NCI-H2196 treated with DMSO at 0.1 percent for 48 hours (cell line): Measurements from ENCODE around the gene CLDN22.
A peak's percentile ranks its signal among the peaks of the same experiment; 100 is the strongest.

Experiments used
- DNase-seq: peaks from one replicate; lab custom pipeline; 2025; ENCODE audit not compliant: unreplicated experiment; lab: John Stamatoyannopoulos, UW

Gene CLDN22

DNA sequence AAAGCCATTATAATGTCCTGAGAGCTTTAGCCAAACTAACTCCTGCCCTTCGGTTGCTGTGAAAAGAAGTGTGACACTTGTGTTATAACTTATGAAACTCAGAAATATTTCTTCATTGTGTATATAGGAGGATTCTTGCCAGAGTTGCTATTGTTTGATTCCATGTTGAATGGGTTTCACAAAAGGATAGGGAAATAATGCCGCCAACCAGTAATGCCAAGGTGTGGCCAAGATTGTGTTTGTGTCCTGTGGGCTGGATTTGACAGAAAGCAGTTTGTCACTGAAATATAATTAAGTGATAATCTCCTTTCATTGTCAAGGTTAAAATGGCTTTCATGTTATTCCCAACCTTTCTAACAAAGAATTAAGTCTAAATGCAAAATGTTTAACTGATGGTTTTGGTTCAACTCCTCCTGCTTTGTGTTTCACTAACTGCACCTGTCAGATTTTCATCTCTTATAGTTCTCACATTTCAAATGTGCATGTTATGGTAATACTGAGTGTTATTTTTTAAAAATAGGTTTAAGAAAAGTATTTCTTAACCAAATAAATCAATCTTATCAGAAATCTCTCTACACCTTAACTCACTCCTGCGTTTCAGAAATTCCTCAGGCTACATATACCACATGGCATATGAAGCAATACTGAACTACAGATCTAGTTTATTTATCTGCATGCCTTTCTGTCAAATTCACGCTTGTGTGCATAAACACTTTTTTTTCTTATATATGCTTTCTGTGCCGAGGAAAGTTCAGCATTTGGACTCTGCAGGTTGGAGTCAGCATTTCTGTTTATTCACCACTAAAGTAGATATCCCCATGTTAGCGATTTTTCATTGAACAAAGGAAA lies at the start of gene CLDN22:
TSS of gene CLDN22 (minus strand) at position 66 of the 849 bp plus-strand sequence. CDS start at position 8, 58 bp downstream.
- no peak for DNase-seq

DNA sequence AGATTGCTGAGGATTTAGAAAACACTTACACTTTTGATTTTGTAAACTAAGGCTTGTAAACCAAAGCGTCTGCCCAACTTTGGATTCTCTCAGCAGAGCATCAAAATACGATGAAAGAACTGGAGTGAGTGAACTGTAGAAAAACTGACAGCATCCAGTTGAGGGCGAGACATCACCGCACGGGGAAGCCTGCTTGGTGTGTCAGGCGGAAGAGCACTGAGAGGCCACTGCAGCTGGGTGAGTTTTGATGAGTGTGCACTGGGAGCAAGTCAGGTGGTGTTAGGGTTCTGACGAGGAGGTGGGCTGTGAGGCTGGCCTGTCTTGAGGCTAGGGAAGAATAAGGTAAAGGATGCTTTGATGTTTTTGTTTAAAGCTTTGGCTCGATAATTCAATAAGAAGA lies 49.0 kb upstream of the CLDN22 start:
- DNase-seq, result no peak

DNA sequence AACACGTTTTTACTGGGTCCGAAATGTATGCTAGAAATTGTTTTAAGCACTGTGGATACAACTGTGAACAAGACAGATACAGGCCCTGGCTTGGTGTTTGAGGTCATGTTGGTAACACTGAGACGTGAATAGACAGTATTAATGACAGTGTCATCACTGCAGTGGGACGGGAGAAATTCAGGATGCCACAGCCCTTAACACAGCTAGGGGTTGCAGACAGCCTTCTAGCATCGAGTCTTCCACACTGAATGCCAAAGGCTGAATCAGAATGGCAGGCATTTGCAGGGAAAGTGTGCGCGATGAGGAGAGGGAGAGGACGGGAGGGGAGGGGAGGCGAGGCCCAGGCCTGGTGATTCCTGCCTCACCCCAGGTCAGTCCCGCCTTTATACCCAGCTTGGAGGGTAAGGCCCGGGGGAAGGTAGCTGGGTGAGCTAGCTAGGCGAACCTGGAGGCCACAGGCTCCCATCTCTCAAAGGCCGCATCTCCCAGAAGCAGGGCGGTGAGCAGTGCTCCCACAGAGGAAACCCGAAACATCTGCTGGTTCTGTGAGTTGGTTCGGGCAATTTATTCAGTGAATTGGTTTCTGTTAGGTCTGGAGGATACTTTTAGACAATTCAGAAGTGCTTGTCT lies 46.2 kb upstream of the CLDN22 start:
- DNase-seq, result no peak

DNA sequence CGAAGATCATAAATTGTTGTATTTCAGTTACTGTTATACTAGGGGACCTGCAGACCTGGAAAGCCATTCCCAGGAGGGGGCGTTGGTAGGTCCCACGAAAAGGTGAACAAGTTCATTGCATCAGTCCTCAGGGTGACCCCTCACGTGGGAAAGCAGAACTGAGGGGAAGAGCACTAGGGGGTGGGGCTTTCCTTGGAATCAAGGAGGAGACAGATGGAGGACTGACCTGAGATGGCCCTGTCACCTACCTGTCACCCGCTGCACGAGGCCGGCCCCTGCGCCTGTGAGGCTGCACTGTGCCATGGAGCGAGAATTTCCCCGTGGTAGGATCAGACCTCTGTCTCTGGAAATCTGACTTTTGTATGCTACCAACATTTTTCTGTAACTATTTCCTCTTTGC lies 43.9 kb upstream of the CLDN22 start:
- DNase-seq, result no peak

DNA sequence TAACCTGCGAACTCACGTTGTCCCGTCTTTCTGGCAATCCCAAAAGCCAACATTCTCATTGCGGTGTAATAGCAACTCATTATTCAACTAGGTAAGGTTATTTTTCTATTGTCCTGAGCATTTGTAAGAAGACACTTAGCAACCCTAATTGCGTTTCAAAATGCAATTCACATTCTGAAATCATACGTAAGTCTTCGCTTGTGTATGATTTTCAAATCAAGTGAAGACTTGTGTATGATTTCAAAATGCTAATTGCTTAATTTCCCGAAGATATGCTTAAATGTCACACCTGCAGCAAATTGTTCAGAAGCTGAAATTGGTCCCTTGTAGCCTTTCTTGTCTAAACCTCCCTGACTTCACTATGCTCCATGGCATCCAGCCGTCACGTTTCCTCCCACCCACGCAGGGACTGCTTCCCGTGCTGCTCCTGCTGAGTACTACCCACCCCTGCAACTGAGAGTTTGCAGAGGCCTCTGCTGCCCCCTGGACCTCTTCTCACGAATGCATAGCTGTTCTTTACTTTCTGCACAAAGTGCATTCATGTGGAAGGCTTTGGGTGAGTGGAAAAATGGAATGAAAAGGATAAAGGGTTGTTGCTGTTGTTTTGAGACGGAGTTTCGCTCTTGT lies 43.0 kb upstream of the CLDN22 start:
- DNase-seq, result no peak

DNA sequence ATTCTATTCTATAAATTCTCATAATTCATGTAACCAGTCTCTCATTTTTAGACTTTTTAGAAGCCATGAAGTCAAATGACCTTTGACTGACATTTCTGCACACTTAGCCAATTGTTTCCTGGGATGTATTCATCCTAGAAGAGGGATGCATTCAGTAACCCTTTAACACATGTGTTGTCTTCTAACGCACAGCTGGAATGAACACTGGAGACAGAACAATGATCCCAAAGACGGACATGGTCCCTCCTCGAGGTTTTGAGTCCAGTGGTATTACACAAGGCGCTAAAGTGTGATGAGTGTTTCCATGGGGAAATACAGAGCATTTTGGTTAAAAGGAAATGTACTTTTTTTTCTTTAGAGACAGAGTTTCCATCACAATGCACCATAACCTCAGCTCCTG lies 42.0 kb upstream of the CLDN22 start:
- DNase-seq, result no peak

DNA sequence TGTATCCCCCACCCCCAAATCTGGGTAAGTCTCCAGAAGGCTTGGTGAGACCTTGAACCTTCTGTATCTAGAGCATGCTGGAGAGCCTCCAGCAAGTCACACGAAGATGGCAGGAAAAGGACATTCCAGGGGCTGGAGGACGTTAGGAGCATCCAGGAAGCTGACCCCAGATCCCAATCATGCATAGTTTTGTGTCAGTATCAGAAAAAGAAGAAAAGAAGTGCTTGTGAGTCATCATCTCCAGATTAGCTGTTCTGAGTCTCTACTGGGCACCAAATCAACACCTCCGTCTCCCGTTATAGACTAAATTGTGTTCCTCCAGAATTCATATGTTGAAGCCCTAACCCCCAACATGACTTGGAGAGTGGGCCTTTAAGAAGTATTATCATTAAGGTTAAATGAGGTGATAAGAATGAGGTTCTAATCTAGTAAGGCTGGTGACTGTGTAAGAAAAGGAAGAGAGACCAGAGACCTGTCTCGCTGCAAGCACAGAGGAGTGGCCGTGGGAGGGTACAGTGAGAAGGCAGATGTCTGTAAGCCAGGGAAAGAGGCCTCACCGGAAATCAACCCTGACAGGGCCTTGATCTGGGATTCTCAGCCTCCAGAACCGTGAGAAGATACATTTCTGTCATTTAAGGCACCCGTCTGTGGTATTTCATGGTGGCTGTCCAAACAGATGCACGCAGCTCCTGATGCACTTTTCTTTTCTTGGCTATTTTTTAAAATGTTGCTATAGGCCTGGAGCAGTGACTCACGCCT lies 40.3 kb upstream of the CLDN22 start:
- DNase-seq, result no peak

DNA sequence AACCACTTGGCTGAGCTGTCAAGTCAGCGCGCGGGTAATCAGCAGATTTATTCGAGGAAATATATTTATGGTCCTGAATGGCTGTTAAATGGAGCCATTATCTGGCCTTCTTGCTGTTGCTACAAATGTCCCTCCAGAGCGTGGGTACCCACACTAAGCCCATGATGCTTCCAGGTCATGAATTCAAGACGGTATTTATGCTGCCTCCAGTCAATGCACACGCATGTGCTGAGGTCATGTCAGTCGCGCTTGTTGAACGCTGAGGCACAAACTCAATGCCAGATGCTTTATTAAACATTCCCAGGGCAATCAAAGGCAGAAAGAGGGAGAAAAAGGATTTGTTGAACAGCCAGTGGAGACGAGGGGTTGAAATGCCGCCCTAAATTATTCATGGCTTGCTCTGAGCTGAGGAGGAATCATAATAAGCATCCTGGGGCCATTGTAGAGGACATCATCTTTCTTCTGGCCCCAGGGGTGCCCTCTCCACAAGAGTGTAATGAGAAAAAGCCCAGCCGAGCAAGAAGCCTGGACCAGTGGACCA lies 38.2 kb upstream of the CLDN22 start:
- DNase-seq, result no peak

DNA sequence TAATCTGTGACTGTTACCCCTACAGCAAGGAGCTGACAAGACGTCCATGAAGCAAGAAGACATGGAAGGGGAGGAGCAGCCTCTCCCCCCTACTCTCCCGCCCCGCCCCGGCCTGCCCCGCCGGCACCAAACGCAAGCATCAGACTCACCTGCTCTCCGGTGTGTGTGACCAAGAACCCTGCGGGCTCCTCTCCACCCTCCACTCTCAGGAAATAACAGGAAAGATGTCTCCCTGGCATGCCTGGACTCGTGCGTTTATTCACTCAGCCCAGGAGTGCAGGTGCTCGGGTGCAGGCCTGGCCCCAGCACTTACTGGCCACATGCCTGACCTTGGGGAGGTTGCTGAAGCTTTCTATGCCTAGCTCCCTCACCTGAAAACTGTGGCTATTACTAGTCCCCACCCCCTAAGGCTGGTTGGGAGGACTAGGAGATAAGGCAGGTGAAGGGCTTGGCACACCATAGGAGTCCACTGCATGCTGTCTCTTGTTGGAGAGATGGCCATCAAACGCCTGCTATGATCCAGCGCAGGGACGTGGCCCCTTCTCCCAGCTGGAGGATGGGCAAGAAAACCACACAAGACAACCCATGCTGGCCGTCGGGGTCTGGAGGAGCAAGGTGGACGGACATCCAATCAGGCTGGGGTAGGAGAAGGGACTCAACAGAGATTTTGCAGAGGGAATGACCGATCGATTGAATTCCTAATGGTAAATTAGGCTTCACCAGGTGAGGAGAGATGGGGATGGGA lies 37.0 kb upstream of the CLDN22 start:
- DNase-seq, result peak; percentile 24

DNA sequence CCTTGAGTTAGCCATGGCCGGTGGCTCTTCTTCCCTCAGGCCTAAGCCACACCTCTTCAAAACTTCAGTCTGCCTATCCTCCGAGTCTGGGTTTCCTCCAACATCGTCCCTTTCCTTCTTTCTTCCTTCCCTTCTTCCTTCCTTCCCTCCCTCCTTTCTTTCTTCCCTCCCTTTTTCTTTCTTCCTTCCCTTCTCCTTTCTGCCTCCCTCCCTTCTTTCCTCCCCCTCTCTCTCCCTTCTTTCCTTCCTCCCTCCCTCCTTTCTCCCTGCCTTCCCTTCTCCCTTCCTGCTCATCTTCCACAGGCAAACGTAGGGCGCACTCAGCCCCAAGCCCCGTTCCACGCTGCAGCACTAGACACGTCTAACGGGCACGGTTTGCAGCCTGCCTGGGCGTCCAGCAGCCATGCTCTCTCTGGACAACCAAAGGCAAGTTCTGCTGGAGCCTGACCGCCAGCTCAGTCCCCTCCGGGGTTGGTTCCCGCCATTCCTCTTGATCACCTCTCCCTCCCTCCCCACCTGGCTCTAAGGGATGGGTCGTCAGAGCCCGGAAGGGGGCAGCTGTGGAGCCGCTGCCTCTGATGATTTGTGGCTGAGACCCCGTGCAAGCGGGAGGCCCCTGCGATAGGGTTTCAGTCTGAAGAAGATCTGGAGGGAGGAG lies 36.2 kb upstream of the CLDN22 start:
- no peak for DNase-seq

DNA sequence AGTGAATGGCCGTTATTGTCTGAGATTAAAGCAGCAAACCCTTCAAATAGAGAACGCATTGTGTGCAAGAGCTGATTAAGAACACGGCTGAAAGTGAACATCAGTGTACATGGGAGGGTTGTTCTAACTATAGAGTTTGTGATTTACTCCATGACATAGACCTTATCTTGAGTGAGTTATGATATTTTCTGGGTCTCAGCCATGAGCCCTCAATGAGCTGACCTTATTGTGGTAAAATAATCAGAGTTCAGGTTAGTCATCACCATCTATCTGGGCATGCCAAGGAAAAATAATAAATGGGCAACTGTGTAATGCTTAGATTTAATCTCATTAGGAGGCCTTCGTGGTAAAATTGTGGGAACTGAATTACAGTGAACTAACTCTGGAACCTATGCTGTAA lies 35.3 kb upstream of the CLDN22 start:
- peak; percentile 2 for DNase-seq

DNA sequence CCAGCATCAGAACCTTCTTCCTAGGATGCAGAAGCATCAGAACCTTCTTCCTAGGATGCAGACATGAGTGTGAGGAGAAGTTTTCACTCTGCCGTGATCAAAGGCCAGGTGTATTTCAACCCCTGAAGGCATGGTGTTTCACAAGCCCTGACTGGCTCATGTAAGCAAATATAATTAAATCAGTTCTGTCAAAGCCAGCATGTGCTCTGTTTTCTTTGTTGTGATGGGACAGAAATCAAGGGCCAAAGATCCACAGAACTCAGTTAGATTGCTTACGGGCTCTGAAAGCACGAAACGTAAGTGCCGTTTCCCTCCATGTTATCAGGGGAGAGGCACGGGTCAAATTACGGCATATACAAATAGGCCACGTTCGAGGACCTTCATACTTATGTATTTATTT lies 34.1 kb upstream of the CLDN22 start:
- no peak for DNase-seq

DNA sequence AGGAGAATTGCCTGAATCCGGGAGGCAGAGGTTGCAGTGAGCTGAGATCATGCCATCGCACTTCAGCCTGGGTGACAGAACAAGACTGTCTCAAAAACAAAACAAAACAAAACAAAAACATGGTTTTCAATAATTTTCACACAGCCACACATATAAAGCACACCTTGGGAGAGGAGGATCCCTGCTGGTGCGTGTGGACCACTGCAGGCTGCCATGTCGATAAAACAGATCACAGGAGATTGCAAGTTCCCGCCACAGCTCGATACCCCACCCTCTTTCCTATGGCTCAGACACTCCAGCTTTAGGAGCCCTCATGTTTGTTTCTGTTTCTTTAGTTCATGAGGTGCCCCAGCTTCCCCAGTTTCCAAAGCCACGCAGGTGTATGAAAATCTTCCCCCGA lies 33.5 kb upstream of the CLDN22 start:
- no peak for DNase-seq

DNA sequence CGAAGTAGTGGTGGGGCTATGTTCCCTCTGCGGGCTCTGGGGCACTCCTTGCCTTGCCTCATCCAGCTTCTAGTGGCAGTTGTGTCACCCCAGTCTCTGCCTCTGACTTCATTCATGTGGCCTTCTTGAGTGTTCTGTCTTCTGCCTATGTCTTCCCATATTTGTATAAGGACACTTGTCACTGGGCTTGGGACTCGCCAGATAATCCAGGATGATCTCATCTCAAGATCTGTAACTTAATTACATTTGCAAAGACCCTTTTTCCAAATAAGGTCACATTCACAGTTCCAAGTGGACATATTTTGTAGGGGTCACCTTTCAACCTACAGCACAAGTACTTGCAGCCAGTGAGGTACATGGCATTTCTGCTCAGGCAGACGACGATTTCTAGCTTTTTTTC lies 32.5 kb upstream of the CLDN22 start:
- DNase-seq, result no peak

DNA sequence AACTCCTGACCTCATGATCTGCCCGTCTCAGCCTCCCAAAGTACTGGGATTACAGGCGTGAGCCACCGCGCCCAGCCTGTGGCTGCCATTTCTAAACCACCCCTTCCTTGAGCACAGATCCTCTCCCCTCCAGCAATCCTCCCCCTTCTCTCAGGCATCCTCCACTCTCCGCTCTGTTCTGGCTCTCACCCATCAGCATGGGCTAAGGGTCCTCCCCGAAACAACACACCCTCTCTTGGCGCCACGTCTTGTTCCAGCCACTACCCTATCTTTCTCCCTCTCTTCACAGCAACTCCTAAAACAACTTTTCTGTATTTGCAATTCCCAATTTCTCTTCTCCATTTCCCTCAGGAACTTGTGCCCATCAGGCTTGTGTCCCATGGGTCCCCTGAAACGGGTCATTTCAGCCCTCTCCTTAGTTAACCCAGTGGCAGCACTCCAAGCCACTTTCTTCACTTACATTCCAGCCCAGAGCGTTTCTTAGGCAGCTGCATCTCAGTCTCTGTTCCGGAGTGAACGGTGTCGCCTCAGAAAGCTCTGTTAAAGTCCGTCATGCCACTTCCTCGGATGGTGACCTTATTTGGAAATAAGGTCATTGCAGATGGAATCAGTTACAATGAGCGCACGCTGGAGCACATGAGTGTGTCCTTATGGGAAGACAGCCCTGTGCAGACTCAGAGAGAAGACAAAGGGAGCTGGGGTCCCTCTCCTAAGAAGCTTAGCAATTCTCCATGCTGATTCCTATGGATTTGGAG lies 30.4 kb upstream of the CLDN22 start:
- DNase-seq, result no peak

DNA sequence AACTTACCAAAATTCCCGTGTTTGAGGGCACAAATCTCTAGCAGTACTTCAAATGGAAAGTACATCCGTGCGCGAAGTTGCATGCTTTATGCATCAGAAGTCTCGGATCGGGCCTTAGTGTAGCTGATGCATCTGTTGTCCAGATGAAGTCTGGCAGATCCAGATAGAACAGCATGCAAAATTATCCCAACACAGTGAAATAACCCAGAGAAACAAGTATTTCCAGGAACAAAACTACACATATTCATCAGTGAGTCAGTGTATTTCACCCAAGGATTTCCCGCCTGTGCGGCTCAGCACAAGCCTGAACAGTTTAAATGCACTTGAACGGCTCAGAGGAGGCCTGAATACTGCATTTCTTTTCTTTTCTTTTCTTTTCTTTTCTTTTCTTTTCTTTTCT lies 29.6 kb upstream of the CLDN22 start:
- DNase-seq, result no peak

DNA sequence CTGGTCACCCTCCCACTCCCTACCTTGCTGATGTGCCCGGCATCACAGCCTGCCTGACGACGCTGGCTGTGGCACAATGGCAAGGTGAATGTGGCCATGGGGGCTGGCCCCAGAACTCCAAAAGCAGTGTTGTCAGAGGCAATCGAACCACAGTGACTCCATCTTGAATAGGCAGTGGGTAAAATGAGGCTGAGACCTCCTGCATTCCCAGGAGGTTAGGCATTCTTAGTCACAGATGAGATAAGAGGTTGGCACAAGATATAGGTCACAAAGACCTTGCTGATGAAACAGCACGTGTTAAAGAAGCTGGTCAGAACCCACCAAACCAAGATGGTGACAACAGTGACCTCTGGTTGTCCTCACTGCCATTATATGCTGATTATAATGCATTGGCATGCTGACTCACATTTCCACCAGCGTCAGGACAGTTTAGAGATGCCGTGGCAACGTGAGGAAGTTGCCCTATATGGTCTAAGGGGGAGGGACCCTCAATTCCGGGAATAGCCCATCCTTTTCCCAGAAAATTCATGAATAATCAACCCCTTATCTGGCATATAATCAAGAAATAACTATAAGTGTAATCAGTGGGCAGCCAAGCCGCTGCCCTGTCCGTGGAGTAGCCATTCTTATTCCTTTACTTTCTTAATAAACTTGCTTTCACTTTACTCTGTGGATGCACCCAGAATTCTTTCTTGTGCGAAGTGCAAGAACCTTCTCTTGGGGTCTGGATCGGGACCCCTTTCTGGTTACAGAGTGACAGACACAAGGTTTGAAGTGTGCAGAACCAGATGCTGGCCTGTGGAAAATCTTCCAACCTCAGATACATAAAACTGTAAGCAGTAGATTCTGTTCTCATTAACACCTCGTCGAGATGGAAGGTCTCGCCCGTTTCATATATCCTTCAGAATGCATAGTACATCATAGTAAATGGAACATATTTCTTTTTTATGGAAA lies 28.9 kb upstream of the CLDN22 start:
- no peak for DNase-seq

DNA sequence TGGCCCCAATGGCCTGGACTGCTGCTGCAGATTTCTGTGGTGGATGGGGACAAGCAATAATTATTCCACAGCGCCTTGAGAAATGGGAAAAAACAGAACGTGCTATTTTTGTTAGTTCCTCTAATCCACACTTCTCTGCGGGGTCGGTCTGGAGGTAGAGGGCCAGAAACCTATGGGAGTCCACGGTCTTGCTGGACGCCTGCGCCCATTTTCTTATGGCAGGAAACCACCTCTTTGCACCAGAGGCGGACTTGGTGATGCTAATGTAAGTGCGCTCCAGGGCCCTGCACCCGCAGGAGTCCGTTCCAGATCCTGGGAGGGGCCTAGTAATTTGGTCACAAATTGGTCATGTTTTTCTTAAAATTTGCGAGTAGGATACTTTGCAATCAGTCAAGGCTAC lies 28.1 kb upstream of the CLDN22 start:
- no peak for DNase-seq
